WERI-Rb-1 (cell line): Measurements from ENCODE around the gene ITPK1.

Experiments
- DNase-seq: peaks from one replicate; pipeline ENCODE4 v3.0.0-alpha.2; 2020
- H3K27ac ChIP-seq: fragments of 250-450 bp; sonication (Bioruptor Pico); 2 replicates; pipeline ENCODE4 v1.5.1; 2020; ENCODE audit warnings: mild to moderate bottlenecking, moderate library complexity
- H3K27me3 ChIP-seq: fragments of 250-450 bp; sonication (Bioruptor Pico); 2 replicates; pipeline ENCODE4 v1.5.1; 2021; ENCODE audit warnings: mild to moderate bottlenecking, low read depth, moderate library complexity; ENCODE audit not compliant: insufficient read depth, severe bottlenecking
- H3K36me3 ChIP-seq: fragments of 250-450 bp; sonication (Bioruptor Pico); 2 replicates; pipeline ENCODE4 v1.5.1; 2020; ENCODE audit warnings: mild to moderate bottlenecking, moderate library complexity
- H3K4me3 ChIP-seq: 2 replicates; pipeline ENCODE4 v1.5.1; 2011; ENCODE audit warnings: low read depth, mild to moderate bottlenecking, control low read depth, low read length
- H3K9me3 ChIP-seq: fragments of 250-450 bp; sonication (Bioruptor Pico); 2 replicates; pipeline ENCODE4 v1.5.1; 2021; ENCODE audit warnings: mild to moderate bottlenecking, moderate library complexity; ENCODE audit not compliant: severe bottlenecking
- CTCF ChIP-seq: IDR thresholded peaks from 2 replicates; pipeline ENCODE4 v1.5.1; 2011; ENCODE audit warnings: low read depth, mild to moderate bottlenecking, control low read depth, inconsistent platforms, low read length

ITPK1 gene

GRCh38 chr14:92903359-92903758 is 212.4 kb downstream of the ITPK1 start:
- Histone ChIP-seq H3K4me3 (no peak overlapping the region), H3K27ac (no peak overlapping the region), H3K27me3 (no peaks in the 10 kb centered on the region), H3K9me3 (no peaks in the 10 kb centered on the region), H3K36me3 (no peaks in the 10 kb centered on the region)
- no peak for DNase-seq
- no peak for TF ChIP-seq CTCF

GRCh38 chr14:92902726-92903125 is 213.0 kb downstream of the ITPK1 start:
- Histone ChIP-seq H3K4me3 (no peak overlapping the region), H3K27ac (no peak overlapping the region), H3K27me3 (no peaks in the 10 kb centered on the region), H3K36me3 (no peaks in the 10 kb centered on the region), H3K9me3 (no peaks in the 10 kb centered on the region)
- no peak for TF ChIP-seq CTCF
- DNase-seq = no peak

- TF ChIP-seq CTCF = no peak
- no peak for DNase-seq
- Histone ChIP-seq H3K27ac (no peak overlapping the region), H3K36me3 (no peaks in the 10 kb centered on the region), H3K4me3 (no peak overlapping the region), H3K27me3 (no peaks in the 10 kb centered on the region), H3K9me3 (no peaks in the 10 kb centered on the region)
These were observed 213.5 kb downstream of the ITPK1 start for GRCh38 chr14:92902191-92902590.

GRCh38 chr14:92900660-92901059 is 215.1 kb downstream of the ITPK1 start:
- no peak for DNase-seq
- H3K4me3 ChIP-seq = no peak overlapping the region

GRCh38 chr14:92898566-92899131 is 217.1 kb downstream of the ITPK1 start:
- H3K4me3 ChIP-seq = no peak overlapping the region
- H3K9me3 ChIP-seq = no peaks in the 10 kb centered on the region
- no peak for TF ChIP-seq CTCF
- H3K36me3 ChIP-seq = no peaks in the 10 kb centered on the region
- H3K27ac ChIP-seq = no peak overlapping the region
- no peaks in the 10 kb centered on the region for H3K27me3 ChIP-seq
- DNase-seq = no peak

More at GRCh38 chr14:92900660-92901059, 215.1 kb downstream of the ITPK1 start:
- TF ChIP-seq CTCF = no peak
- Histone ChIP-seq H3K27me3 (no peaks in the 10 kb centered on the region), H3K36me3 (no peaks in the 10 kb centered on the region), H3K9me3 (no peaks in the 10 kb centered on the region), H3K27ac (no peak overlapping the region)

GRCh38 chr14:92897922-92898565 is 217.7 kb downstream of the ITPK1 start:
- no peaks in the 10 kb centered on the region for H3K27me3 ChIP-seq
- no peak for TF ChIP-seq CTCF
- H3K4me3 ChIP-seq = no peak overlapping the region
- no peaks in the 10 kb centered on the region for H3K9me3 ChIP-seq
- no peak overlapping the region for H3K27ac ChIP-seq
- DNase-seq = no peak
- H3K36me3 ChIP-seq = no peaks in the 10 kb centered on the region
